ENCODE data around the gene DPH5.

DPH5 gene

DNA sequence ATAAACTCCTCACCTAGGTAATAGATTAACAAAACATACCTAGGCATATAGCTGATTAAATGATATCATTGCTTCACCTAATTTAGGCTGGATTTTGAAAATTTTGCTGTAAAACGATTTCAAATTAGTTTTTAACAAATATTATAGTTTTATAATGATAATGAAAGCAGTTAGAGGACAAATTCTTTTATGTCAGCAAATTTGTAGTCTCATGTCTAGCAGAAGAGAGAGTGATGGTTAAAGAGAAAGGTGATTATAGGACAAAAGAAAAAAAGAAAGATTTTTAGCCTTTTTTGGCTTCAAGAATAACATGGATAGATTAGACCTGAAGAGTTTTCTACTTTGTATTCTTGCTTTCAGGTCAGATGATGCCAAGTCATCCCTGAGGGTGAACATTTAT is 3.6 kb upstream of the DPH5 start:
- no peak for DNase-seq

- no peak for DNase-seq
Measured at GRCh38 chr1:101028466-101028865, 2.9 kb upstream of the DPH5 start.

GRCh38 chr1:101027194-101027772 is 1.7 kb upstream of the DPH5 start:
- DNase-seq: no peak

DNA sequence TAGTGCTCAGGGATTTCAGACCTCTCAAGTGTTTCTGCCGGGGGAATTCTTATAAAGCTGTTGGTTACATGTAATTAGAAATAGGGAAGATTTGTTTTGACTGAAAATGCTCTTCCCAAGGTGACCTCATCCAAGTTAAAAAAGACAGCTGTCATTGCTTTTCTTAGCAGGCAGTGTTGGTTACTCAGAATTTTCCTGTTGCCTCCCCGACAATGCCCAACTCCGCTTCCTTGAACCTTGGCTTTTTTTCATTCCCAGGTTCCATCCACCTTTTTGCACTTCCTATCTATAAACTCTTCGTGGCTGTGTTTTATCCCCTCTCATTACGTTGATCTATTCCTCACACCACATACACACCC is 825 bp upstream of the DPH5 start:
- no peak for DNase-seq

DNA sequence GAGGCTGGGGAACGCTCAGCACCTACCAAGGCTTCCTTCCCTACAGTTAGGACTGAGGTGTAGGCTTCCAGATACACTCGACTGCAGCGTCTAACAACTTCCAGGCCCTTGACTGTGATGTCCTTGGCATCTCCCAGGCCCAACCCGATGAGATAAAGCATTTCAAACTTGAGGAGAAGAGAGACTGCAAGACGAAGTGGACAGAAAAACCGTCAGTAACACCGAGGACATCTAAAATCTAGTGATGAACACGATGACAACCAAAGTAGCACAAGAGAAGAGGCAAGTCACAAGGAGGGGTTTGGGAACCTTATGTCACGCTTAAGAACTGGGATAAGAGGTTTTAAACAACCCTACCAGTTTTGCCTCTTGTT is 314 bp downstream of the DPH5 start:
- DNase-seq: no peak

DNA sequence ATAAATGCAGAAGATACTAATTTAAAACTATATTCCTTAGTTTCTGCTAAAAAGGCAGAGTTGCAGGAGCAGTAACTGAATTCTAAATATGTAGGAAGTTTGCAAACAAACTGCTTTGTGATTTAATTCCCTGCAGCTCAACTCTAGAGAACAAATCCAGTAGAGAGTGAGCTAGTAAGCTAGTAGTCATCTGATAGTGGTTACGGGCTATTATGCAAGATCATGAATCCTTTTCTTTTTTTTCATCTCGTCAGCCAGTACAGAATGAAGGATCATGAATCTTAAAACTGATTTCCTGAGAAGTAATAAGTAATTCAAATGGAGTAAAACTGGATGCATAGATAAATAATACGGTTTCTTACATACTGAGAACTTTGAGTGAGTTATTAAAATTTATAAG is 3.3 kb downstream of the DPH5 start:
- DNase-seq: no peak

- DNase-seq: no peak
Measured at GRCh38 chr1:101017448-101017847, 8.1 kb downstream of the DPH5 start.

- DNase-seq: no peak
Measured at GRCh38 chr1:101013776-101014175, 11.8 kb downstream of the DPH5 start.

GRCh38 chr1:101008229-101008834 is 17.3 kb downstream of the DPH5 start:
- no peak for DNase-seq

GRCh38 chr1:101006553-101006952 is 19.0 kb downstream of the DPH5 start:
- no peak for DNase-seq

DNA sequence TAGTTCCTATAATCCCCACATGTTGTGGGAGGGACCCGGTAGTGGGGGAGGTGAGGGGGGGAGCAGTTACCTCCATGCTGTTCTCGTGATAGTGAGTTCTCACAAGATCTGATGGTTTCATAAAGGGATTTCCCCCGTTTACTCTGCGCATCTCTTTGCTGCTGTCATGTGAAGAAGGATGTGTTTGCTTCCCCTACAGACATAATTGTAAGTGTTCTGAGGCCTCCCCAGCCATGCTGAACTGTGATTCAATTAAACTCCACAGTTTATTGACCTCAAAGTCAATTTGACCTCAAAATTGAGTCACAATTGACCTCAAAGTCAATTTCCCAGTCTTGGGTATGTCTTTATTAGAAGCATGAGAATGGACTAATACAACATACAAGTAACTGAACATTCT is 19.7 kb downstream of the DPH5 start:
- DNase-seq: no peak

DNA sequence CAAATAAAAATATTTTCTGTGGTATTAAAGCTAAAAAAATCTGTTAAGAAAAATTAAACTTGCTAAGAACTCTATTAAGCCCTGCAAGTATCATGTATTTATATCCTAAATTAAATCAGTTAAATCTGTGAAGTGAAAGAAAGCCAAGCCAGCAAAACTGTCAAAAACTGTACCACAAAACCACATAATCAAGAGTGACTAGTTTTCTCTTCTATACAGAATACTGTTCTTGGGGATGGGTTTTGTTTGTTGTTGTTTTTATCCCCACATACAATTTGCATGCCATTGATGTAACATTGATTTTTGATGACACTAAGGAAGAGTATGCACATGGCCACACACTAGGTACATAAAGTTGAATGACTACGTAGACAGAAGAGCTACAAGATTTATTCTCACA is 20.4 kb downstream of the DPH5 start:
- DNase-seq: no peak

GRCh38 chr1:101004670-101005069 is 20.9 kb downstream of the DPH5 start:
- DNase-seq: no peak

DNA sequence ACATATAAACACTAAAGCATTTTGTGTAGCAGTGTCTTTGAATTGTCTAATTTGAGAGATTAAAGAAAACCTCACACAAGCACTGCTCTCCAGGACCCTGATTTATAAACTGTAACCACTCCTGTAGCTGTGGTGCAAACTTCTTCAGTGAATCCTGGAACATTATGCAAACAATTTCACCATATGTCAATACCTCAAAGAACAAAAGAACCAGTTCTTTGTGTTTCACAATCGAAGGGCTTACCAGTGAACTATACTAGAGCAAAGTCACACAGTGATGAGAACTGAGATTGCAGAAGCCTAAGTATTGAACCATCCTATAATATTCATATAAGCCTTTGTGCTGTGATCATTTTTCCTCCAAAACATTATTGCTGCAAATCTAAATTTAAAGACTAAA is 21.5 kb downstream of the DPH5 start:
- DNase-seq: no peak

DNA sequence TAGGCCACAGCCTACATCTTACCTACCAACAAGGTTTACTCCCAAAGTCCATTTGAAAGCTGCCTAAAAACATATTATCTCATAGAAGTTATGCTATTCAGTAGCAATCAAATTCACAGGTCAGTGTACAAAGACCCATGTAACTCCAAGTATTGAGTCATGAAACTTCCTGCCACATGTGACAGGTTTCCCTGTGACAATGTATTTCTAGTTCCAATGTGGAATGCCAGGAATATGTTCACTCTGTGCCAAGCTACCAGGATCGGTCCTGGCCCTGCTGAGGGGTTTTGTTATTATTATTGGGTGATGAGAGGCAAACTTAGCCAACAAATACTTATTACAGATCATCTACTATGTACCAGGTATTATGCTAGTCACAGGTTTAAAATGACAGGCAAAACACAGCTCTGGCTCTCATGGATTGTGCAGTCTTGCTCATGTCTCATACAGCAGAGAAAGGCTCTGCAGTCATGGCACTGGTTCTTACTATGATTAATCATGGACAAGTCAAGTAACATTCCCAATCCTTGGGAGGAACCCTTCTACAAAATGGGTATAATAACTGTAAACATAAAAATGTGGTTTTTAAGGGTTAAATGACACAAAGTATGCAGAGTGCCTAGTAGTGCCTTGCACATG is 22.5 kb downstream of the DPH5 start:
- no peak for DNase-seq

DNA sequence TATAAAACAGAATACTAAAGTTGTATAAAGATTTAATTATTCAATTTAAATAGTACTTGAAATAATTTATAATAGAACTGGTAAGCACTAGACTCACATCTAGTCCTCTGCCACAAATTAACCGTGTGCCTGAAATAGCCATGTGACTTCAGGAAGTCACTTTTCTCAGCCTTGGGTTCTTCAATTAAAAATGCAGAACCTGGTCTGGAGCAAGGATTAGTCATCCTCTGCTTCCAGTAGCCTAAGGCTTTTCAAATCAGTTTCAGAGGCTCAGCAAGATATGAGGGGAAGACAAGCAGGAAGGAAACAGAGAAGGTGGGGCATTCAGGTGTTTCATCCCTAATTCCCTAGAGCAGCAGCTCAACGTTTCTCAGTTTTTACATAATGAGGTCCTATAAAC is 23.0 kb downstream of the DPH5 start:
- DNase-seq: no peak

DNA sequence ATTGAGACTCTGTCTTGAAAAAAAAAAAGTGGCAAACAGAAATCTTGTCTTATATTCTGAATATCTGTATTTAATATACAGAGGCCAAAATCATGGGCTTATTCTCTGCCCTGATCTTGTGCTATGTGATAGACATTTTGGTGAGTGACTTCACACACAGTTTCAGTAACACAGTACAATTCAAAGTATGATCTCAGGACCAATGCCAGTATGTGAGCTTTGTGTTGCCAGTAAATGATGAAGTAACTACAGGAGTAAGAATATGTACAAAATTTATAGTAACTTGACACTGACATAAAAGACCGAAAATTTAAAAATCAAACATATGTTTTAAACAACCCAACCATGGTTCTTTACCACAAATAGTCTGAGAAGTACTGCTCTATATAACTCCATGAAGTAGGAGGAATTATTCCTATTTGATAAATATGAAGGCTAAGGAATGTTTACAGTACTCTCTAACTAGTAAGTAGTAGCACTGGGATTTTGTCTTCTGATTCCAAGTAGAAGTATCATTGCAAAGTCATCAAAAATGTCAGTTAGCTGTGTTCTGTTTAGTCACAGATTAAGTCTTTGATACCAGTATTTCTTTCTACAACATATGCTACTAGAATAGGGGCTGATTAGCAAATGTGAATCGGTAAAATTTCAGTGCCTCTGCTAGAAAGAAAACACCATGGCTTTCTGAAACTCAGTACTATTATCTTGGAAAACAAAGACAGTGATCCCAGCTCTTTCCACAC is 25.3 kb downstream of the DPH5 start:
- DNase-seq: no peak

DNA sequence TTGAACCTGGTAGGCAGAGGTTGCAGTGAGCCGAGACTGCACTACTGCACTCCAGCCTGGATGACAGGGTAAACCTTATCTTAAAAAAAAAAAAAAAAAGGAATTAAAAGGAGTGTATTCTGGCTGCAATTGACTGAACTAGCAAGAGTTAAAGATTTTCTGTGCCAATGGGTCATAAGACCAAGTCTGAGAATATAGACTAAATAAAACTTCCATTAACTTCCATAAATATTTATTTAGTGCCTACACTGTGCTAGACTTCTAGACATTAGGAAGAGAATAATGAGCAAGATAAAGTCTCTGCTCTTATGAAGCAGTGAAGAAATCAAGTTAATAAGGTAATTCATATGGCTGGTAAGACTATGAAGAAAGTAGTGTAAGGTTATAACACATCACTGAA is 27.2 kb downstream of the DPH5 start:
- DNase-seq: no peak

- no peak for DNase-seq
Measured at GRCh38 chr1:100995198-100995988, 30.2 kb downstream of the DPH5 start.

DNA sequence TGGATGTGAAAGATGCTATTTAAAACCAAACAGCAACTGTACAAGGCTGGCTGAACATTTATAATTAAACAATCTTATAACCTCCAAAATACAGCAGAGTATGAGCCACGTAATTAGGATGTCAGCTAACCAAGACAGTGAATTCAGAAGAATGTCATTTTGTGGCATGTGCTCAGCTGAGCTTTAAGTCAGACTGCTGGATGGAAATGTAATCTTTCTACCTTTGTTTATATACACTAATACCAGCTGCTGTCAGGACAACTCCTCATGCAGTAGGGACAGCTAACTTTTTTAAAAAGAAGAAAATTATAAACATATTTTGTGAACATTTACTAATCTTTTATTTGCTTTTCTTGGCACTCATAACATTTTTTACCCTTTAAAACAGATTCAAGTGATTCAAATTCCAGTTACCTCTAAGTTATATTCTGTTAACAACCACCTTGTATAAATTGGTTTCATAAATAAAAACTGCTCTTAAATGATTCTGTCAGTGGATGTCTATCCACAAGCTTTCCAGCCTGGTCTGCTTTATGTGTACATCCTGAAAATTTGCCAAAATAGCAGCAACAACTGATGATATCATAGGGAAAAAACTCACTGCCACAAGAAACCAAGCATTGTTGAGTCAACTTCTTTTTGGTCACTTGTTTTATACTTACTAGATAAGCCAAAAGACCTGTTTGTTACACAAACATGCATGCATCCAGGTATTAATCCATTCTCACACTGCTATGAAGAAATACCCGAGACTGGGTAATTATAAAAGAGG is 36.1 kb downstream of the DPH5 start:
- no peak for DNase-seq

- DNase-seq: no peak
Measured at GRCh38 chr1:100988121-100988520, 37.5 kb downstream of the DPH5 start.

DNA sequence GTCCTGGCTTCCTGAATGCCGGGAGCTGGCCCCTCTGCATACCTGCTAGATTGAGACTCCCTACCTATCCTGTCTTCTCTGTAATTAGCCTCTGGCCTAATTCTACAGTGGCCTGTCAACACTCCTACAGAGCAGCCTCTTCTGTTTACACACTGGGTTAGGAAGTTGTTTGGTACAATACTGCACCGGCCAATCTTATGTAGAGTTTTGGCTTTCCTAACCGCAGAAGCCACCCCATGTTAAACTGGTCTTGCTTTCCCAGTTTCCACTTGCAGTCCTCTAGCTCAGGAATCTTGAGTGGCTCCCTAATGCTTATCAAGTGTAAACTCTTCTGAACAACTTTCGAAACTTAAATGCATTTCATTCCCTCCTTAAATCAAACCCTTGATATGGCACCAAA is 42.8 kb downstream of the DPH5 start:
- no peak for DNase-seq

DNA sequence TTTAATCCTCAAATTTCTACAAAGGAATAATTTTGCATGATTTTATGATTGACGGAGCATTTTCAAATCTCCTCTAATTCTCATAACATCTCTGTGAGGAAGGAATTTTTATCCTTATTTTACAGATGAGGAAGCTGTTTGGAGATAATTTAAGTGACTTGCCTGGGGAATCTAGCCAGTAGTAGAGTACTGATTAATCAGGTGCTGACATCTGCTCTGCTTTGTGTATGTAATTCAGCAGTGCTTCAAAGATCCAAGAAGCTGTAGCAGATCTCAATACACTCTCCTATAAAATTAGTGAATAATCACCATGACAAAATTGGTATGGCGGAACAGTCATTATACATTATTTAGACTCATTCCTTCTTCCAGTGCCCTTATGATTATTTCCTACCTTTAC is 46.0 kb downstream of the DPH5 start:
- DNase-seq: no peak
